HFFc6 (cell line): ENCODE measurements around the gene BRAT1. TPM values are rescaled to one million over a fixed set of nuclear protein-coding genes. Genes with fewer than 3 reads are reported as not detected.
A peak's percentile ranks its signal among the peaks of the same experiment; 100 is the strongest.

Experiments
- DNase-seq: peaks from one replicate; pipeline ENCODE4 v3.0.0-alpha.2; 2018
- H3K27ac Mint-ChIP-seq: 2 replicates; pipeline ENCODE4 v1.8.0; 2020; ENCODE audit warnings: mild to moderate bottlenecking, mixed read lengths
- H3K27me3 Mint-ChIP-seq: 2 replicates; pipeline ENCODE4 v1.8.0; 2021; ENCODE audit warnings: mild to moderate bottlenecking, moderate library complexity, mixed read lengths; ENCODE audit not compliant: insufficient read depth
- H3K36me3 Mint-ChIP-seq: 2 replicates; pipeline ENCODE4 v1.8.0; 2021; ENCODE audit warnings: low read depth, mixed read lengths
- H3K4me1 Mint-ChIP-seq: 2 replicates; pipeline ENCODE4 v1.8.0; 2020; ENCODE audit warnings: low read depth, mixed read lengths
- H3K4me3 Mint-ChIP-seq: 2 replicates; pipeline ENCODE4 v1.8.0; 2020; ENCODE audit warnings: mild to moderate bottlenecking, moderate library complexity, mixed read lengths
- H3K9me3 Mint-ChIP-seq: 2 replicates; pipeline ENCODE4 v1.8.0; 2020; ENCODE audit warnings: mild to moderate bottlenecking, mixed read lengths
- CTCF ChIP-seq: fragments of 200-600 bp; sonication (generic); IDR thresholded peaks from 2 replicates; pipeline ENCODE4 v1.5.0; 2021; ENCODE audit warnings: antibody characterized with exemption, mild to moderate bottlenecking
- total RNA-seq, 6 experiments: library from RNA; stranded (reverse); fragmentation: NEBNext Ultra II Directional; extraction: Animal tissue kit (Norgen Biotek cat#: 25700); gene quantifications; 2 replicates in 1 of 6; 3 replicates in 5 of 6; pipeline ENCODE4 v1.2.3, GENCODE V29; 2021

The BRAT1 gene
- total RNA-seq, 6 experiments from 2014 or later, result 21.3 to 26.0 (median 23.3) TPM

GRCh38 chr7:2523941-2524807, 31.1 kb downstream of the BRAT1 start:
- peaks cover 2% of the 10 kb centered on the region for H3K27me3 Mint-ChIP-seq
- H3K27ac Mint-ChIP-seq, result peak overlapping the region; percentile 26; the same call in 1 of the 2 replicates
- H3K4me3 Mint-ChIP-seq, result peak overlapping the region; percentile 57
- no peaks in the 10 kb centered on the region; the same call in 1 of the 2 replicates for H3K36me3 Mint-ChIP-seq
- H3K4me1 Mint-ChIP-seq, result peaks cover 42% of the 10 kb centered on the region
- DNase-seq, result peak; percentile 65
- no peak for TF ChIP-seq CTCF
- no peaks in the 10 kb centered on the region for H3K9me3 Mint-ChIP-seq

- no peak for DNase-seq
- Mint-ChIP-seq H3K27me3 (peaks cover 2% of the 10 kb centered on the region), H3K36me3 (no peaks in the 10 kb centered on the region; the same call in 1 of the 2 replicates), H3K4me1 (peaks cover 42% of the 10 kb centered on the region), H3K9me3 (no peaks in the 10 kb centered on the region), H3K4me3 (peak overlapping the region; percentile 91), H3K27ac (peak overlapping the region; percentile 81)
- TF ChIP-seq CTCF, result no peak
Measured at GRCh38 chr7:2523461-2523936, 31.8 kb downstream of the BRAT1 start.

GRCh38 chr7:2522780-2523433, 32.4 kb downstream of the BRAT1 start:
- no peaks in the 10 kb centered on the region; the same call in 1 of the 2 replicates for H3K36me3 Mint-ChIP-seq
- no peak for TF ChIP-seq CTCF
- DNase-seq, result peak; percentile 79
- no peaks in the 10 kb centered on the region for H3K9me3 Mint-ChIP-seq
- H3K27me3 Mint-ChIP-seq, result peaks cover 2% of the 10 kb centered on the region
- peak overlapping the region; percentile 91 for H3K4me3 Mint-ChIP-seq
- H3K27ac Mint-ChIP-seq, result peak overlapping the region; percentile 81
- H3K4me1 Mint-ChIP-seq, result peaks cover 41% of the 10 kb centered on the region

GRCh38 chr7:2521952-2522591, 33.3 kb downstream of the BRAT1 start:
- Mint-ChIP-seq H3K4me1 (peaks cover 41% of the 10 kb centered on the region), H3K36me3 (no peaks in the 10 kb centered on the region; the same call in 1 of the 2 replicates), H3K9me3 (no peaks in the 10 kb centered on the region), H3K27ac (peak overlapping the region; percentile 70), H3K4me3 (peak overlapping the region; percentile 91), H3K27me3 (peaks cover 2% of the 10 kb centered on the region)
- DNase-seq, result peak; percentile 38
- peak; percentile 45 for TF ChIP-seq CTCF

GRCh38 chr7:2521341-2521745, 34.0 kb downstream of the BRAT1 start:
- H3K4me3 Mint-ChIP-seq, result peak overlapping the region; percentile 91
- peaks cover 47% of the 10 kb centered on the region for H3K4me1 Mint-ChIP-seq
- H3K9me3 Mint-ChIP-seq, result no peaks in the 10 kb centered on the region
- H3K36me3 Mint-ChIP-seq, result no peaks in the 10 kb centered on the region; the same call in 1 of the 2 replicates
- H3K27me3 Mint-ChIP-seq, result peaks cover 2% of the 10 kb centered on the region
- peak overlapping the region; percentile 70 for H3K27ac Mint-ChIP-seq
- no peak for TF ChIP-seq CTCF
- no peak for DNase-seq
